Measurements from ENCODE around the gene SBK3.
A peak's percentile ranks its signal among the peaks of the same experiment; 100 is the strongest.
"Not testable (repeated sequence)": the region's sequence is repeated elsewhere in the genome, so short reads cannot be mapped to it uniquely, and the experiment has no call there.

SBK3 gene

GRCh38 chr19:55508120-55508519 lies 37.2 kb downstream of the SBK3 start:
- DNase-seq, result no peak

- DNase-seq, result no peak
Measured at GRCh38 chr19:55504981-55505380, 40.4 kb downstream of the SBK3 start.

GRCh38 chr19:55504252-55504603 lies 41.1 kb downstream of the SBK3 start:
- no peak for DNase-seq

GRCh38 chr19:55503502-55504251 lies 41.7 kb downstream of the SBK3 start:
- DNase-seq, result peak; percentile 90 to 95

- DNase-seq, result no peak
Measured at GRCh38 chr19:55503157-55503501, 42.2 kb downstream of the SBK3 start.

GRCh38 chr19:55502197-55502952 lies 43.0 kb downstream of the SBK3 start:
- no peak for DNase-seq

GRCh38 chr19:55500368-55500952 lies 44.9 kb downstream of the SBK3 start:
- DNase-seq, result no peak

- no peak for DNase-seq
Measured at GRCh38 chr19:55498246-55498840, 47.0 kb downstream of the SBK3 start.

- DNase-seq, result no peak
Measured at GRCh38 chr19:55497763-55498162, 47.6 kb downstream of the SBK3 start.

- DNase-seq, result not testable (repeated sequence)
Measured at GRCh38 chr19:55496820-55497219, 48.5 kb downstream of the SBK3 start.

GRCh38 chr19:55495646-55496349 lies 49.5 kb downstream of the SBK3 start:
- no peak for DNase-seq

GRCh38 chr19:55494172-55494761 lies 51.1 kb downstream of the SBK3 start:
- no peak for DNase-seq

GRCh38 chr19:55493645-55494171 lies 51.6 kb downstream of the SBK3 start:
- no peak for DNase-seq

- no peak for DNase-seq
Measured at GRCh38 chr19:55493052-55493644, 52.2 kb downstream of the SBK3 start.

- no peak for DNase-seq
Measured at GRCh38 chr19:55492362-55492944, 52.9 kb downstream of the SBK3 start.

GRCh38 chr19:55491546-55492360 lies 53.6 kb downstream of the SBK3 start:
- no peak for DNase-seq

Data from hippocampal formation (tissue), 2 donors.